ENCODE results near the gene CD300H.

The CD300H gene

DNA sequence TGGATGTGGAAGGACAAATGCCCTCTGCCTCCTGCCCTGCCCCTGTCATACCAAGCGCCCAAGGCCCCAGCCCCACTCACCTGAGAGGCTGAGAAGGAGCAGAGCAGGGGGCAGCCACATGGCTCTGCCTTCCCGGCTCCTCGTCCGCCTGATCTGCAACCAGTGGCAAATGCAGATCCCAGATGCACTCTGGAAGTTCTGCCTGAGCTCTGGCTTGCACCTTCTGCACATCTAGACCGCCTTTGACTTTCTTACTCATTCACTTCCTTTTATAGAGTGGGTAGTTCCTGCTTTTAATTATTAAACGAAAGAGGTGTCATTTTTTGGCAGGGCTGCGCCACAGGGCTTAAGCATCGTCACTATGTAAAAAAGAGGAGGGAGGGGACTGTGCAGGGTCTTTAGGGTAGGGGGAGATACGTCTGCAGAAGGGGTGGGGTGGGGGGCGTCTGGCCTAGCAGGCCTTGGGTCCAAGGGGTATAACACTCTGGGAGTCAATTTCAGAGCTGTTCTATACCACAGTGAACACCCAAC, 36.0 kb downstream of the CD300H start, which contains the start of gene CD300LB:
Gene CD300LB, minus strand, starts transcription at position 245 of the 531 bp plus-strand sequence. Its CDS starts 125 bp downstream, at position 120.
- Histone ChIP-seq H3K9me3 (replicated peaks; ENCODE audit: low read length) (no peaks in the 10 kb centered on the region), H3K27me3 (ENCODE audit: control insufficient read depth, insufficient read depth, low read length) (no peaks in the 10 kb centered on the region), H3K36me3 (ENCODE audit: insufficient read depth, low read length) (no peaks in the 10 kb centered on the region), H3K4me1 (ENCODE audit: control insufficient read depth, insufficient read depth, low read length) (no peaks in the 10 kb centered on the region), H3K4me3 (ENCODE audit: low read length) (no peak within 1 kb of the TSS), H3K9ac (ENCODE audit: low read depth, low read length) (no peak within 1 kb of the TSS), H3K4me2 (ENCODE audit: low read length) (no peak within 1 kb of the TSS)

DNA sequence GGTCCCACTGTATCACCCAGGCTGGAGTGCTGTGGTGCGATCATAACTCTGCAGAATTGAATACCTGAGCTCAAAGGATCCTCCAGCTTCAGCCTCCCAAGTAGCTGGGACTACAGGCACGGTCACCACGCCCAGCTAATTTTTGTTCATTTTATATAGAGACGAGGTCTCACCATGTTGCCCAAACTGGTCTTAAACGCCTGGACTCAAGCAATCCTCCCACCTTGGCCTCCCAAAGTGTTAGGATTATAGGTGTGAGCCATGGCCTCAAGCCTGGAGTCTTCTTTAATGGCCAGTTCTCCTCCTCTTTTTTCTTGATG, 36.5 kb downstream of the CD300H start:
- Histone ChIP-seq H3K9ac (ENCODE audit: low read depth, low read length) (no peak overlapping the region), H3K9me3 (replicated peaks; ENCODE audit: low read length) (no peaks in the 10 kb centered on the region), H3K4me3 (ENCODE audit: low read length) (no peak overlapping the region), H3K4me1 (ENCODE audit: control insufficient read depth, insufficient read depth, low read length) (no peaks in the 10 kb centered on the region), H3K36me3 (ENCODE audit: insufficient read depth, low read length) (no peaks in the 10 kb centered on the region), H3K4me2 (ENCODE audit: low read length) (no peak overlapping the region), H3K27me3 (ENCODE audit: control insufficient read depth, insufficient read depth, low read length) (no peaks in the 10 kb centered on the region)

DNA sequence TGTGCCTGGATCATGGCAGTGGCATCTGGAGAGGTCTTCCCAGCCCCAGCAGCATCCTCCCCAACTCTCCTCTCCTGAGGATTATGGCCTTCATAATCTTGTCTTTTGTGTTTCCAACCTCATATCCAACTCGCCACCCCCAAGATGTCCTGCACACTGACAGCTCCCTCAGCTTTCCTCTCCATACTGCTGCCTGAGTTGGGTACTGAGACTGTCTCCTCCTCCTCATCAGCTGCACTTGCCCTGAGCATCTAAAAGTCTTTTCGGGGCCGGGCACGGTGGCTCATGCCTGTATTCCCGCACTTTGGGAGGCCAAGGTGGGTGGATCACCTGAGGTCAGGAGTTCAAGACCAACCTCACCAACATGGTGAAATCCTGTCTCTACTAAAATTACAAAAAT, 38.1 kb downstream of the CD300H start:
- Histone ChIP-seq H3K36me3 (ENCODE audit: insufficient read depth, low read length) (no peaks in the 10 kb centered on the region), H3K9ac (ENCODE audit: low read depth, low read length) (no peak overlapping the region), H3K4me2 (ENCODE audit: low read length) (no peak overlapping the region), H3K27me3 (ENCODE audit: control insufficient read depth, insufficient read depth, low read length) (no peaks in the 10 kb centered on the region), H3K4me3 (ENCODE audit: low read length) (no peak overlapping the region), H3K4me1 (ENCODE audit: control insufficient read depth, insufficient read depth, low read length) (no peaks in the 10 kb centered on the region), H3K9me3 (replicated peaks; ENCODE audit: low read length) (no peaks in the 10 kb centered on the region)

DNA sequence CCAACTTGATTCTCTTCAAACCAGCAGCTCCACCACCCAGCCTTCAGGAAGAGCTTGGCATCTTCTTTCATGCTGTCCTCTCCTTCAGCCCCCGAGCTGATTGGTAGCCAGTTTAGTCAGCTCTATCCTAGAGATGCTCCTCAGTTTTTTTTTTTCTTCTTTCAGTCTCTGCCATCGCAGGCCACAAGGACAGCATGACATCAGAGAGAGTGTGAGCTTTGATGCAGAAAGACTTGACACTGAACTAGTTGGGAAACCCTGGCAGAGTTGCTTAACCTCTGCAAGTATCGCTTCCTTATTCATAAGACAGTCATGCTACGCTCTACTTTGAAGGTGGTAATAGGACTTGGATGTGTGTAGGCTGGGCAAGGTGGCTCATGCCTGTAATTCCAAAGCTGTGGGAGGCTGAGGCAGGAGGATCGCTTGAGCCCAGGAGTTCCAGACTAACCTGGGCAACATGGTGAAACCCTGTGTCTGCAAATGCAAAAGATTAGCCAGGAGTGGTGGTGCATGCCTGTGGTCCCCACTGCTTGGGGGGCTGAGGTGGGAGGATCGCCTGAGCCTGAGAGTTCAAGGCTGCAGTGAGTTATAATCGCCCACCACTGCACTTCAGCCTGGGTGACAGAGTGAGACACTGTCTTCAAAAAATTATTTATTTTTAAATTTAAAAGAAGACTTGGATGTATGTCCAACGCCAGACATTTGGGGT, 38.7 kb downstream of the CD300H start:
- H3K4me3 ChIP-seq (ENCODE audit: low read length), result no peak overlapping the region
- H3K4me1 ChIP-seq (ENCODE audit: control insufficient read depth, insufficient read depth, low read length), result no peaks in the 10 kb centered on the region
- no peak overlapping the region for H3K4me2 ChIP-seq (ENCODE audit: low read length)
- no peaks in the 10 kb centered on the region for H3K9me3 ChIP-seq (replicated peaks; ENCODE audit: low read length)
- no peak overlapping the region for H3K9ac ChIP-seq (ENCODE audit: low read depth, low read length)
- no peaks in the 10 kb centered on the region for H3K36me3 ChIP-seq (ENCODE audit: insufficient read depth, low read length)
- H3K27me3 ChIP-seq (ENCODE audit: control insufficient read depth, insufficient read depth, low read length), result no peaks in the 10 kb centered on the region

DNA sequence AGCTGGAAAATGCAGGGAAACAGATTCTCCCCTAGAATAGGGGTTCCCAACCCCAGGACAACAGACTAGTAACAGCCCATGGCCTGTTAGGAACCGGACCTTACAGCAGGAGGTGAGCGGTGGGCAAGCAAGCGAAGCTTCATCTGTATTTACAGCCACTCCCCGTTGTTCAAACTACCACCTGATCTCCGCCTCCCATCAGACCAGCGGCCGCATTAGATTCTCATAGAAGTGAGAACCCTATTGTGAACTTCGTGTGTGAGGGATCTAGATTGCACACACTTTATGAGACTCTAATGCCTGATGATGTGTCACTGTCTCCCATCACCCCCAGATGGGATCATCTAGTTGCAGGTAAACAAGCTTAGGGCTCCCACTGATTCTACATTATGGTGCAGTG, 39.6 kb downstream of the CD300H start:
- H3K36me3 ChIP-seq (ENCODE audit: insufficient read depth, low read length), result no peaks in the 10 kb centered on the region
- no peaks in the 10 kb centered on the region for H3K27me3 ChIP-seq (ENCODE audit: control insufficient read depth, insufficient read depth, low read length)
- H3K9me3 ChIP-seq (replicated peaks; ENCODE audit: low read length), result no peaks in the 10 kb centered on the region
- H3K9ac ChIP-seq (ENCODE audit: low read depth, low read length), result no peak overlapping the region
- no peak overlapping the region for H3K4me3 ChIP-seq (ENCODE audit: low read length)
- H3K4me2 ChIP-seq (ENCODE audit: low read length), result no peak overlapping the region
- no peaks in the 10 kb centered on the region for H3K4me1 ChIP-seq (ENCODE audit: control insufficient read depth, insufficient read depth, low read length)

DNA sequence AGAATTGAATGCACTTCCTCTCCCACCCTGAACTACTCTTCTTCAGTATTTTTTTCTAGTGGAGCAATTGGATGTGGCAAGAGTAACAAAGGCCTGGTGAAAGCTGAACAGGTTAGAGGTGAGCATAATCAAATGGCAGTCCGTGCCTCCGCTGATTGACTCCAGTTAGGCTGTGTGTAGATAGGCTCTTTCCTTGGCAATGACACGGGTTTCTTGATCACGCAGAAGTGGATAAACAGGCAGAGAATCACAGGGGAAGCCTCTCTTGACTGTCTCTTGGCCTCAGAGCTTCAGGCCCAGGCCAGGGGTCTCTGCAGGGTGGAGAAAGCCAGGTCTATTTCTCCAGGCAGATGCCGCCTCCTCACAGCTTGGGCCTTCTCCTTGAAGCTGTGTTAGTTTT, 40.2 kb downstream of the CD300H start:
- H3K9me3 ChIP-seq (replicated peaks; ENCODE audit: low read length), result no peaks in the 10 kb centered on the region
- H3K27me3 ChIP-seq (ENCODE audit: control insufficient read depth, insufficient read depth, low read length), result no peaks in the 10 kb centered on the region
- no peaks in the 10 kb centered on the region for H3K4me1 ChIP-seq (ENCODE audit: control insufficient read depth, insufficient read depth, low read length)
- H3K4me2 ChIP-seq (ENCODE audit: low read length), result no peak overlapping the region
- H3K9ac ChIP-seq (ENCODE audit: low read depth, low read length), result no peak overlapping the region
- H3K36me3 ChIP-seq (ENCODE audit: insufficient read depth, low read length), result no peaks in the 10 kb centered on the region
- no peak overlapping the region for H3K4me3 ChIP-seq (ENCODE audit: low read length)

DNA sequence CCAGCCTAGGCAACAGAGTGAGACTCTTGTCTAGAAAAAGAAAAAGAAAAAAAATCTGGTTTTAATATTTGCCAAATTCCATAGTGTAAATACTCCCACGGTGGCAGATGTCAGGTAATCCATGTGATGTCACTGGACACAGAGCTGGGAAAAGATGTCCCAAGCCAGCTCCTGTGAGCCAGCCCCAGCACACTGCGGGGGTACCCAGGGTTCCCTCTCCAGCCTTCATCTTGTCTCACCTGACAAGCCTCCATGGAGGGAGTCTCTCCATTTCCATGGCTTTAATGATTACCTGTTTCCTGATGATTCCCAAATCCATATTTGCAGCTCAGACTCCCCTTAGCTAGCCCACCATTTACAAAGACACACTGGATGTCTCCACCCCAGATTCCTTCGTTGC, 40.6 kb downstream of the CD300H start:
- no peak overlapping the region for H3K9ac ChIP-seq (ENCODE audit: low read depth, low read length)
- H3K27me3 ChIP-seq (ENCODE audit: control insufficient read depth, insufficient read depth, low read length), result no peaks in the 10 kb centered on the region
- no peaks in the 10 kb centered on the region for H3K36me3 ChIP-seq (ENCODE audit: insufficient read depth, low read length)
- no peaks in the 10 kb centered on the region for H3K4me1 ChIP-seq (ENCODE audit: control insufficient read depth, insufficient read depth, low read length)
- no peak overlapping the region for H3K4me2 ChIP-seq (ENCODE audit: low read length)
- no peak overlapping the region for H3K4me3 ChIP-seq (ENCODE audit: low read length)
- H3K9me3 ChIP-seq (replicated peaks; ENCODE audit: low read length), result no peaks in the 10 kb centered on the region

DNA sequence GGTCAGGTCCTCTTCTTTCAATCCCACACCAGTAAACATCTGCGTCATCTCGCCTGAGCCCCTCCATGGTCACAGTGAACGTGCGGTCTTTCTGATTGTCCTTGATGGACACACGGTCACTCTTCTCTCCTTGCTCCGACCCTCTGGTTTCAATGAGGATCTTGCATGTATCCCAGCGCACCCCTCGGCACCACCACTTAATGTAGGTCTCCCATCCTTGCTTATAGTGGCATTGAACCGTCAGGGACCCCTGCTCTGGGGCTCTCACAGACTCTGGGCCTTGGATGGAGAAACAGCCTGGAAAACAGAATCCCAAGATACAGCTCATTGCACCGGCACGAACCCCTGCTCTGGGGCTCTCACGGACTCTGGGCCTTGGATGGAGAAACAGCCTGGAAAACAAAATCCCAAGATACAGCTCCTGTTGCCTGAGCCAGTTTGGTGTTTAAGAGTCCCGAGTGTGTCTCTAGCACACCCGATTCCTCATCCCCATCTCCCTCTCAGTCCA, 41.5 kb downstream of the CD300H start:
- no peaks in the 10 kb centered on the region for H3K4me1 ChIP-seq (ENCODE audit: control insufficient read depth, insufficient read depth, low read length)
- H3K9me3 ChIP-seq (replicated peaks; ENCODE audit: low read length), result no peaks in the 10 kb centered on the region
- no peak overlapping the region for H3K4me3 ChIP-seq (ENCODE audit: low read length)
- H3K4me2 ChIP-seq (ENCODE audit: low read length), result no peak overlapping the region
- H3K27me3 ChIP-seq (ENCODE audit: control insufficient read depth, insufficient read depth, low read length), result no peaks in the 10 kb centered on the region
- no peaks in the 10 kb centered on the region for H3K36me3 ChIP-seq (ENCODE audit: insufficient read depth, low read length)
- H3K9ac ChIP-seq (ENCODE audit: low read depth, low read length), result no peak overlapping the region

DNA sequence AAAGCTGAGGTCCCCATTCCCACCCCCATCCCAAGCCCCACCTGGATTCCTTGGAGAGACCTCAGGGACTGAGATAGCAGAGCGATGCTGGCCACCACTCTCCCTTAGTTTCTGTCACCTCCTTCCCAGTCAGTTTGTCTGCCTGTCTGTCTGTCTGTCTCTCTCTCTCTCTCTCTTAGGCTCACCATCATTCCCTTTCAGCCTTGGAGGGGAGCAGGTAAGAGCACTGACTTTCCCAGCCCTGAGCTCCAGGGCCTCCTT, 41.9 kb downstream of the CD300H start:
- H3K9me3 ChIP-seq (replicated peaks; ENCODE audit: low read length), result no peaks in the 10 kb centered on the region
- no peaks in the 10 kb centered on the region for H3K4me1 ChIP-seq (ENCODE audit: control insufficient read depth, insufficient read depth, low read length)
- no peaks in the 10 kb centered on the region for H3K36me3 ChIP-seq (ENCODE audit: insufficient read depth, low read length)
- H3K4me3 ChIP-seq (ENCODE audit: low read length), result no peak overlapping the region
- no peak overlapping the region for H3K9ac ChIP-seq (ENCODE audit: low read depth, low read length)
- H3K4me2 ChIP-seq (ENCODE audit: low read length), result no peak overlapping the region
- H3K27me3 ChIP-seq (ENCODE audit: control insufficient read depth, insufficient read depth, low read length), result no peaks in the 10 kb centered on the region

DNA sequence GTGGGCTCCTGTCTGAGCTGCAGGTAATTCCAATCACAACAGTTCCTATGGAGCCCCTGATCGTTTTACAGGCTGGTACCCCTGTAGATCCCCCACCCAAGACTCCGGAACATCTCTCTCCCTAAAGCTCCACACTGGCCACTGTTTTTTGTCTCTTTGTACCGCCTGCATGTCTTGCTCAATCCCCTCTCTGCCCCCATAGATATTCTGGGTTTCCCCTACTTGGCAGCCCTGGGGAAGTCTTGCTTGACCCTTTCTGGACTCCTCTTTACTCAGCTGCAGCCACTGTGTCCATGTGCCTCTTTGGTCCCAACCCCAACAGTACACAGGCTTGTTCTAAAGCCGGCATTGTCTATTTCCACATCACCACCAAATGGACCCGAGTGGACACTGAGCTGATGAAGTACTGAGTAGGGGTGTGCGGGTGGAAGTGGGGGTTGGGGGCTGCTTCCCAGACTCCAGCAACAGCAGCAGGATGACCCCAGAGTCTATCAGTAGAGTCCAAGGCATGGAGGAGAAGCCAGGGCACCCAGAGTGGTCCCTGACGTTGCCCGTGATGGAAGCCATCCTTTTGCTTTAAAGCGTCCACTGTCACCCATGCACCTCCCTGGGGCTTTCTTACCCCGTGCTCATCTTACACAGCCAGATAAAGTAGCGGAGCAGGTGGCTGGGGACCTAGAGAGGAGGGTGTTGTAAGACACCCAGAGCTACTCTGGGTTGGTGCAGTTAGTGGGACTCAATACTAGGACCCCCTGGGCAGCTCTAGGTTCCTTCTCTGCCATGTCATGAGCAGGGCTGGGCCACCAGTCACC, 42.5 kb downstream of the CD300H start:
- Histone ChIP-seq H3K9me3 (replicated peaks; ENCODE audit: low read length) (no peaks in the 10 kb centered on the region), H3K36me3 (ENCODE audit: insufficient read depth, low read length) (no peaks in the 10 kb centered on the region), H3K4me2 (ENCODE audit: low read length) (no peak overlapping the region), H3K9ac (ENCODE audit: low read depth, low read length) (no peak overlapping the region), H3K4me1 (ENCODE audit: control insufficient read depth, insufficient read depth, low read length) (no peaks in the 10 kb centered on the region), H3K27me3 (ENCODE audit: control insufficient read depth, insufficient read depth, low read length) (no peaks in the 10 kb centered on the region), H3K4me3 (ENCODE audit: low read length) (no peak overlapping the region)

DNA sequence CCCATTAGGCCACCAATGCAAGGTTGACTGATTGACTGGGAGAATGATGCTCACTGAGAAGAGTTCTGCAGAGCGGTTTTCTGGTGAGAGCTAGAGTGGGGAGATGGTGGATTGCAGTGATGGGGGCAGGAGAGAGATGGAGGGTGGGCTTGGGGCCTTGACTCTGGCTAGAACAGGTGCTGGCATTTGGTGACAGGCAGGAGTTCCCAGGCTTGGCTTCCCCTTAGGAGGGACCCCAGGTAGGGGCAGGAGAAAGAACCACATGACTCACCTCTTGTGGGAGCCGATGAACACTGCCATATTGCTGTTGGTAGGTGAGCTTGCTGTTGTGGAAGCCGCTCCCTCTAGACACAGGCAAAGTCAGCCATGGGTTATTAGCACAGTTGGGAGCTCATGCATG, 44.0 kb downstream of the CD300H start:
- no peak overlapping the region for H3K9ac ChIP-seq (ENCODE audit: low read depth, low read length)
- H3K36me3 ChIP-seq (ENCODE audit: insufficient read depth, low read length), result no peaks in the 10 kb centered on the region
- no peak overlapping the region for H3K4me3 ChIP-seq (ENCODE audit: low read length)
- no peaks in the 10 kb centered on the region for H3K27me3 ChIP-seq (ENCODE audit: control insufficient read depth, insufficient read depth, low read length)
- H3K4me2 ChIP-seq (ENCODE audit: low read length), result no peak overlapping the region
- H3K4me1 ChIP-seq (ENCODE audit: control insufficient read depth, insufficient read depth, low read length), result no peaks in the 10 kb centered on the region
- H3K9me3 ChIP-seq (replicated peaks; ENCODE audit: low read length), result no peaks in the 10 kb centered on the region
